ENCODE results near the gene SYCP3.

SYCP3 gene

GRCh38 chr12:101713930-101714329, 25.3 kb downstream of the SYCP3 start:
- no peak for TF ChIP-seq CTCF (IDR thresholded peaks at IDR 0.05; ENCODE audit: extremely low read depth, insufficient read depth, missing control alignments)
- in situ Hi-C loops (cut with MboI; ENCODE audit: low pct_unique_long_range_greater_than_20kb, low sequenced_read_pairs, unreplicated experiment): no loop called here
- DNase-seq (ENCODE audit: low spot score): no peak

- DNase-seq (ENCODE audit: low spot score): no peak
- in situ Hi-C loops (cut with MboI; ENCODE audit: low pct_unique_long_range_greater_than_20kb, low sequenced_read_pairs, unreplicated experiment): no loop called here
- TF ChIP-seq CTCF (IDR thresholded peaks at IDR 0.05; ENCODE audit: extremely low read depth, insufficient read depth, missing control alignments): no peak
Measured at GRCh38 chr12:101713059-101713682, 26.1 kb downstream of the SYCP3 start.

DNA sequence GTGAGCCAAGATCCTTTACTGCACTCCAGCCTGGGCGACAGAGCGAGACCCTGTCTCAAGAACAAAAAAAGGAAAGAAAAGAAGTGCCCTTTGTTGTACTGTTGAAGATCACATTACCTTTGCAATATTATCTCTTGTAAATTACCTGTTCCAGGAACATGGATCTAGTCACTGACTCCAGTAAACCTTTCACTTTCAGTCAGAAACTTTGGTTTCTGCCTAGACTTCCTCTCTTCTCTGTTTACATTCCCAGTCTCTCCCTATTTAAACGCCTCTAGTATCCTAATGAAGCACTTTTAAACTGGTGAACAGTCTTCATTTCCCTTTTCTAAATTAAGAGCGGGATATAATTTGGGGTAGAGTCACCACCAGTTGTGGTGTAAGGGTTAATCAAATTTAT, 29.0 kb downstream of the SYCP3 start:
- in situ Hi-C loops (cut with MboI; ENCODE audit: low pct_unique_long_range_greater_than_20kb, low sequenced_read_pairs, unreplicated experiment): no loop called here
- DNase-seq (ENCODE audit: low spot score): no peak
- no peak for TF ChIP-seq CTCF (IDR thresholded peaks at IDR 0.05; ENCODE audit: extremely low read depth, insufficient read depth, missing control alignments)

DNA sequence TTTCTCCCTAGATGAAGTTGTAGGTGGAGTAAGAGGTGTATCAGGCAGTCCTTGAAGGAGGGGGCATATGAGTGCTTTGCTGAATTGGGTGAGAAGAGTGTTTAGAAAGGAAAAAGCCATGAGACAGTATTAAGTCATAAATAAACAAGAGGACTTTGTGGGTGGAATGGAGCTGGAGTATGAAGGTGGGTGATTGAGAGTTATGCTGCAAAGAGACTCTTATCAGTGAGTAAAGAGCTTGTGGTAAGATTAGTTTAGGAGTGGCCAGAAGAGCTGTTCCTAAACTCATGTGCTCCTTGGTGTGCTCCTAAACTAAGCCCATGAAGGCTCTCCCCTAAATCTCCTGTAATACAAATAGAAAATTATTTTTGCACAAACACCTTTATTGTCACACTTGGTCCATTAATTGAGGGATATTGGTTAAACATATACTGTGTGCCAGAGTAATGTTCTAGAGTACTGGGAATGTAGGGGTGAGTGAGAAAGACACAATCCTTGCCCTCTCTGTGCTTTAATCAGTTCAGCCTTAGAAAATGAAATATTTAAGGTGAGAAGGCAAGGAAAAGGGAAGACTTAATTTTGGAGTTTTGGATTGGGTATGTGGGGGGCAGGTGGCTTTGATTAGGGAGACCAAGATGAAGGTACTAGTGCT, 32.0 kb downstream of the SYCP3 start:
- in situ Hi-C loops (cut with MboI; ENCODE audit: low pct_unique_long_range_greater_than_20kb, low sequenced_read_pairs, unreplicated experiment): no loop called here
- DNase-seq (ENCODE audit: low spot score): no peak

GRCh38 chr12:101706403-101706802, 32.9 kb downstream of the SYCP3 start:
- in situ Hi-C loops (cut with MboI; ENCODE audit: low pct_unique_long_range_greater_than_20kb, low sequenced_read_pairs, unreplicated experiment): no loop called here
- DNase-seq (ENCODE audit: low spot score): no peak

More for the DNA sequence above, 32.0 kb downstream of the SYCP3 start:
- TF ChIP-seq CTCF (IDR thresholded peaks at IDR 0.05; ENCODE audit: extremely low read depth, insufficient read depth, missing control alignments): no peak

GRCh38 chr12:101703487-101703886, 35.8 kb downstream of the SYCP3 start:
- no peak for DNase-seq (ENCODE audit: low spot score)
- no peak for TF ChIP-seq CTCF (IDR thresholded peaks at IDR 0.05; ENCODE audit: extremely low read depth, insufficient read depth, missing control alignments)
- in situ Hi-C loops (cut with MboI; ENCODE audit: low pct_unique_long_range_greater_than_20kb, low sequenced_read_pairs, unreplicated experiment): no loop called here

More at GRCh38 chr12:101706403-101706802, 32.9 kb downstream of the SYCP3 start:
- no peak for TF ChIP-seq CTCF (IDR thresholded peaks at IDR 0.05; ENCODE audit: extremely low read depth, insufficient read depth, missing control alignments)

All from GM13977 (cell line).